Measurements from ENCODE around the gene FLVCR1.
"Not testable (repeated sequence)": the region's sequence is repeated elsewhere in the genome, so short reads cannot be mapped to it uniquely, and the experiment has no call there.

Gene FLVCR1

DNA sequence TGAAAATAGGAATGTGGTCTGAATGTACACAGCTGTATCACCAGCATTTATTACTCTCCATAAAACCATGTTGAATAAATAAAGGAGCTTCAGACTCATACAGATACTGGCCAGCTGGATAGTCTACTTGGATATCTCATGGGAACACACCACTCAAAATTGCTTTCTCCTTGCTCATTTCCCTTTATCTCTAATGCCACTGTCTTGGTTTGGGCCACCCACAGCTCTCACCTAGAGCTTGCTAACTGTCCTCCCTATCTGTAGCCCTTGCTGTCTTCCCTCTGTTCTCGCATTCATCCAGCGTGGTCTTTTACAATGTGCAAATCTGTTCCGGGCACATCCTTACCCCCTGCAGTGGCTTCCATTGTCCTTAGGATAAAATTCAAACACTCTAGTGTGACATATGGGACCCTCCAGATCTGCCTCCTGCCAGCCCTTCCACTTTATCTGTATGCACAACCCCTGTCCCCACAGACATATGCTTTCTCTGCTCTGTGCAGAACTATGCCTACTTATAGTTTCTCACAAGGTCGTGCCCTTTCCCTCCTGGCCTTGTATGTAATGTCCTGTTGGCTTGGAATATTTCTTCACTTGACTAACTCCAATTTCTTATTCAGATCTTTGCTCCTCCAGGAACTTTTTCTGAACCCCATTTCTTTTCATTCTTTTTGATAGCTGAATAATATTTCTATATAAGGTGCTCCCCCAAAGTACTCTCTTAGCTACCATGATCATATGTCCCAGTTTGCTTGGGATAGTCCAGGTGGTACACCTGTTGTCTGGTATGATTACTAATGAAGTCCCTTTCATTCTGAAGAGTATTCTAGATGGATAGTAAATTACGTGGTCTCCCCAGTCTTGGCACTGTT, 2.9 kb downstream of the FLVCR1 start:
- DNase-seq = no peak

DNA sequence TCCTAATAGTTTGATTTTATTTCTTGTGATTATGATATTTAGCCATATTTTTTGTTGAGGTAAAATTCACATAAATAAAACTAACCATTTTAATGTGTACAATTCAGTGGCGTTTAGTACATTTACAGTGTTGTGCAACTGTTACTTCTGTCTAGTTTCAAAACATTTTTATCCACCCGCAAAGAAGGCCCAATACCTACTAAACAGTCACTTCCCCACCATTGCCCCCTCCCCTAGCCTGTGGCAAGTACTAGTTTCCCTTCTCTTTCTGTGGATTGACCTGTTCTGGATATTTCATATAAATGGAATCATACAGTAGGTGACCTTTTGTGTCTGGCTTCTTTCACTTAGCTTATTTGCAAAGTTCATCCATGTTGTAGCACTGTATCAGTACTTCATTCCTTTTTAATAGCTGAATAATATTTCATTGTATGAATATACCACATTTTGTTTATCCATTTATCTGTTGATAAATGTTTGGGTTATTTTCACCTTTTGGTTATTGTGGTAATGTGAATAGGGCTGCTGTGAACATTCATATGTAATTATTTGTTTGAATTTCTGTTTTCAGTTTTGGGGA, 4.1 kb downstream of the FLVCR1 start:
- no peak for DNase-seq

DNA sequence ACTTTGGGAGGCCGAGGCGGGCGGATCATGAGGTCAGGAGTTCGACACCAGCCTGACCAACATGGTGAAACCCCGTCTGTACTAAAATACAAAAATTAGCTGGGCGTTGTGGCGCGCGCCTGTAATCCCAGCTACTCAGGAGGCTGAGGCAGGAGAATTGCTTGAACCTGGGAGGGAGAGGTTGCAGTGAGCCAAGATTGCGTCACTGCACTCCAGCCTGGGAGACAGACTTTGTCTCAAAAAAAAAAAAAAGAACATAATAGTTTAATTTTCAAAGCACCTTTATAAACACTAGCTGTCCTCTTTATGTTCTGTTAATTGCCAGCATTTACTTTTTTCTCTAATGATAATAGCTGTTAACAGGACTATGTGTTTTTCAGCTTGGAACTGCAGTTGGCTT, 5.3 kb downstream of the FLVCR1 start:
- DNase-seq = not testable (repeated sequence)

DNA sequence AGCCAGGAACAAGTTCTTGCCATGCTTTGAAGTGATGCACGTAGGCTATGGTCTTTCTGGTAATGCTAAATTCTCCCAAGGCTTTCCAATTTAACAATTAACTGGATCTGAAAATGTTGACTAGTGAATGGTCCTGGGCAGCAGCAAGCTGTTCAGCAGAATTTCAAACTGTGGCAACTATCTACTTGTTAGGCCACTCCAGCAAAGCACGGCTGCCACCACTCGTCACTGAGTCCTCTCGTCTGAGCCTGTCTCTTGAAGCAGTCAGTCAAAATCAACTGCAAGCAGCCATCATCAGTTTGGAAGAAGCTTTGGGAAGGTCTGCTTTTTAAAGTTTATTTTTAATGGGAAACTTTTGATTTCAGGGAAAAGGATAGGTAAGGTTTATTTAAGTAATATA, 6.1 kb downstream of the FLVCR1 start:
- DNase-seq = no peak

DNA sequence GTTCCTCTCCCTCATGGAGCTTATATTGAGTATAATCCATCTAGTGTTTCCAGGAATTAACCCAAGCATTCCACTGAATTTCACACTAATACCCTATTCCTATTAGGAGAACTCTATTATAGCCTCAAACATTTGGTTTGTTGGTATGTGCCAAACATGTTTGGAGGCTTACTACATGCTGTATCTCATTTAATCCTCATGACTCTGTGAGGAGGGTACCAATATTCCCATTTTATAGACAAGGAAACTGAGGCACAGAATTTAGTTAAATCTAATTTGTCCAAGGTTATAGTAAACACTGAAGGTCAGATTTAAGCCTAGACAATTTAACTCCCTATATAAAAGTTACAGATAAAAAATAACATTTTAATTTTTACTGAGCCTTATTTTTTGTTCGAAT, 9.1 kb downstream of the FLVCR1 start:
- no peak for DNase-seq

DNA sequence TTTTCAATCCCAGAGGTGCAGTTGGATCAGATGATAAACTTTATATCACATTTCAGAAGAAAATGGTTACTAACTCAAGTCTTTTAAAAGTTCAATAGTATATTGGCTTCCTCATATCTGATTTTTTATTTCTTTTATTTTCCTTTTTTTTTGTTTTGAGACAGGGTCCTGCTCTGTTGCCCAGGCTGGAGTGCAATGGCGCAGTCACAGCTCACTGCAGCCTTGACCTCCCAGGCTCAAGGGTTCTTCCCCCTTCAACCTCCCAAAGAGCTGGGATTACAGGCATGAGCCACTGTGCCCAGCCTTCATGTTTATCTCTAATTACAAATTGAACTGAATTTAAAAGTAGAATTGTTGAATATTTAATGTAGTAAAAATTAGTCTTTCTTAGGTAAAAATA, 13.9 kb downstream of the FLVCR1 start:
- no peak for DNase-seq

DNA sequence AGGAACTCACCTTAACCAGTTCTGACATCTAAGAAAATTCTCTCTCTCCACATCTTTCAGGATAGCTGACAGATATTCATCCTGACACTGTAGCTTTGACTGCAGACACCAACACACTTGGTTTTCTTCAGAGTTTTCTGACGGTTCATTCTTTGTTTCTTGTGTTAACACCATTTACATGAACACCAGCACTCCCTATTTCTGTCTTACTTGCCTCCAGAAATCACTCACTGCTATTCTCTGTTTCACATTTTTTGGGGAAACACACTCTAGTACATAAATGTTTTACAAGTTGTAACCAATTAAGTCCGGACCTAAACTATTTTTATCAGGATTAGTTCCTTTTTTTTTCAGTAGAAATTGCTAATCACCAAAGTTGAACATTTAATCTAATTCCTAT, 15.4 kb downstream of the FLVCR1 start:
- DNase-seq = no peak

DNA sequence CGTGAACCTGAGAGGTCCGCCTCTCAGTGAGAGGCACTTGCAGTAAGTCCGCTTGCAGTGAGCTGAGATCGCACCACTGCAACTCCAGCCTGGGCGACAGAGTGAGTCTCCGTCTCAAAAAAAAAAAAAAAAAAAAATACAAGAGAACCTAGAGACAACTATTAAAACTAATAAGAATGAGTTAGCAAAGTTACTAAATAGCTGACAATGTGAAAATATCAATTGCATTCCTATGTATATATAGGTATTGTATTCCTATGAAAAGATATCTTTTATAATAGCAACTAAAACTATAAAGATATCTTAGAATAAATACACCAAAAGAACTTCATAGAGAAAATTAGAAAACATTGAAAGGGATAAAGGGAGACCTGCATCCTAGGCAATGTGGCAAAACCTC, 20.3 kb downstream of the FLVCR1 start:
- no peak for DNase-seq

DNA sequence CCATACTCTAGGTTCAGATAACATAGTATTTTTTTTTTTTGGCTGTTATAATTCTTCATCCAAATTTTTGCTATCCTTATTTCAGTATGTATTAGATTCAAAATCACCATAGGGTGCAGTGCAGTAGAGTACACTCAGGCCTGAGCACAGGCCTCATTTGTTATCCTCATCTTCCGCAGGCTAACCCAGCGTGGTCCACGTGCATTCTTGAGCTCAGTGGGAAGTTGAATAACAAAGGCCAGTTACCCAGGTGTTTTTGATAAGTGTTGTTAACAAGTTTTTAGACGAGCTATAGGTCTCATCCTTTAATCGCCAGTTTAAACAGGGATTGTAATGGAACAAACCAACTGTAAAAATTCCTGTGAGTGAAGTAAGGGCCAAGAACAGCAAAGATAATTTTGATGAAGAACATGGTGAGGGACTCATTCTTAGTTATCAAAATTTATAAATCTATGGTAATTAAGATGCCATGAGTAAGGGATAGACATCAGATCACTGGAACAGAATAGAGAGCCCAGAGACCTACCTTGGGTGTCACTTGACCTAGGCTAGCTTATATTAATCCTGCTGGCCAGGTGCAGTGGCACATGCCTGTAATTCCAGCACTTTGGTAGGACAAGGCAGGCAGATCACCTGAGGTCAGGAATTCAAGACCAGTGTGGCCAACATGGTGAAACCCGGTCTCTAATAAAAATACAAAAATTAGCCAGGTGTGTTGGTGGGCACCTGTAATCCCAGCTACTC, 22.0 kb downstream of the FLVCR1 start:
- DNase-seq = no peak

DNA sequence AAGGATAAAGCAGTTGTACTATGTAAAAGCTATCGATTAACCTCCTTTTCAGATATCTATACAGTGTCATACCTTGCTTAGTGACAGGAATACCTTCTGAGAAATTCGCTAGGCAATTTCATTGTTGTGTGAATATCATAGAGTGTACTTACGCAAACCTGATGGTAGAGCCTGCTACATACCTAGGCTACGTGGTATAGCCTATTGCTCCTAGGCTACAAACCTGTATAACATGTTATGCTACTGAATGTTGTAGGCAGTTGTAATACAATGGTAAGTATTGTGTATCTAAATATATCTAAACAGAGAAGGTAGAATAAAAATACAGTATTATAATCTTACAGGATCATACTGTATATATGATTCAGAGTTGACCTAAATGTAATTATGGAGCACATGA, 26.5 kb downstream of the FLVCR1 start:
- no peak for DNase-seq

DNA sequence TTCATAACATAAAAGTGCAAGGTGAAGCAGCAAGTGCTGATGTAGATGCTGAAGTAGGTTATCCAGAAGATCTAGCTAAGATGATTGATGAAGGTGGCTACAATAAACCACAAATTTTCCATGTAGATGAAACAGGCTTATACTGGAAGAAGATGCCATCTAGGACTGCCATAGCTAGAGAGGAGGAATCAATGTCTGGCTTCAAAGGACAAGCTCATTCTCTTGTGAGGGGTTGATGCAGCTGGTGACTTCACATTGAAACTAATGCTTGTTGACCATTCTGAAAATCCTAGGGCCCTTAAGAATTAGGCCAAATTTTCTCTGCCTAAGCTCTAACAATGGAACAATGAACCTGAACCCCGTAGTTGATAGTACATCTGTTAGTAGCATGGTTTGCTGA, 34.0 kb downstream of the FLVCR1 start:
- no peak for DNase-seq

DNA sequence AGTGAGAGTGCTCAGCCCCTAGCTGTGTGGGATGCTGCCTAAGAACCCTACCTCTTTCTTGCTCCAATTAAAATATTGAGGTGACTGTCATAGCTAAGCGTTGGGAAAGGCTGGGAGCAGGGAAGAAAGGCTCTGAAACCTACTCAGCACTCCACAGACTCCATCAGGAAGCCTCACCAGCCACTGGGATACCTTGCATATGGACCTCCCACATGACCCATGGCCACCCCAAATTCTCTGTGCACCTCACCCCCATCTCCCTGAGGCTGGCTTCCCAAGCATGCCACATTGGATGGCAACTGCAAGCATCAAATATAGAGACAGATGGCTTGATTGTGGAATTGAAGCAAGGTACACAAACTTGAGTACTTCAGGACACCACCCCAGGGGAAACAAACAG, 41.8 kb downstream of the FLVCR1 start:
- DNase-seq = no peak

DNA sequence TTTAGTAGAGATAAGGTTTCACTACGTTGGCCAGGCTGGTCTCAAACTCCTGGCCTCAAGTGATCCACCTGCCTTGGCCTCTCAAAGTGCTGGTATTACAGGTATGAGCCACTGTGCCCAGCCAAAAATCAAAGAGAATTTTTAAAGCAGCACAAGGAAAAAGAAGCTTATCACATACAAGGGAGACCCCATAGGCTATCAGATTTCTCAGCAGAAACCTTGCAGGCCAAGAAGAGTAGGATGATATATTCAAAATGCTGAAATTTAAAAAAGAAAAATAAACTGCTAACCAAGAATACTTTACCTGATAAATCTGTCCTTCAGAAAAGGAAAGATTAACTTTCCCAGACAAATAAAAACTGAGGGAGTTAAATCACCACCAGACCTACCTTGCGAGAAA, 43.2 kb downstream of the FLVCR1 start:
- DNase-seq = no peak

DNA sequence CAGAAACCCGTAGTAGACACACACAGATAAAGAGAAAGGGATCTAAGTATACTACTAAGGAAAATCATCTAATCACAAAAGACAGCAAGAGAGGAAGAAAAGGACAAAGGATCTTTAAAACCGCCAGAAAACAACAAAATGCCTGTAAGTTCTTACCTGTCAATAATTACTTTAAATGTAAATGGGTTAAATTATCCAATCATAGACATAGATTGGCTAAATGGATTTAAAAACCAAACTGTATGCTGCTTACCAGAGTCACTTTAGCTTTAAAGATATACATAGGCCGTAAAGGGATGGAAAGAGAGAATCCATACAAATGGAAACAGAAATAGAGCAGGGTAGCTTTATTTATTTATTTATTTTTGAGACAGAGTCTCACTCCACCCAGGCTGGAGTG, 44.0 kb downstream of the FLVCR1 start:
- no peak for DNase-seq

DNA sequence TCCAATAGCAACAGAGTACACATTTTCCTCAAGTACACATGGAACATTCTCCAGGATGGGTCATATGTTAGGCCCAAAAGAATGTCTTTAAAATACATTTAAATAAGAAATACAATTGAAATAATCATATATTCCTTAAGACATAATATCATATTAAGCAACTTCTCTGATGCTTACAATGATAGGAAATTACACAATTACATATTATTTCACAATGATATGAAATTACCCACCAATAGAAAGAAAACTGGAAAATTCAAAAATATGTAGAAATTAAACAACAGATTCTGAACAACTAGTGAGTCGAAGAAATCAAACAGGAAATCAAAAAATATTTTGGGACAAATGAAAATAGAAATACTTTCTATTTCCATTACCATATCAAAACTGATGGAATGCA, 45.6 kb downstream of the FLVCR1 start:
- no peak for DNase-seq

DNA sequence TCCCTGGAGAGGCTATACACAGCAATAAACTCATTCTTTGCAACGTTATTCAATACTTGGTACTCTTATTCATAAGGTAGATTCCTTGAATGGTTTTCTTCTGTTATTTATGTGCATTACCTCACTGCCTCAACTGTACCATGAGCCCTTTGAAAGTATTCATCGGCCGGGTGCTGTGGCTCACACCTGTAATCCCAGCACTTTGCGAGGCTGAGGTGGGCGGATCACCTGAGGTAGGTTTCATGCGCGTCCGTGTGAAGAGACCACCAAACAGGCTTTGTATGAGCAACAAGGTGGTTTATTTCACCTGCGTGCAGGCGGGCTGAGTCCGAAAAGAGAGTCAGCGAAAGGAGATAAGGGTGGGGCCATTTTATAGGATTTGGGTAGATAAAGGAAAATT, 50.0 kb downstream of the FLVCR1 start:
- not testable (repeated sequence) for DNase-seq

DNA sequence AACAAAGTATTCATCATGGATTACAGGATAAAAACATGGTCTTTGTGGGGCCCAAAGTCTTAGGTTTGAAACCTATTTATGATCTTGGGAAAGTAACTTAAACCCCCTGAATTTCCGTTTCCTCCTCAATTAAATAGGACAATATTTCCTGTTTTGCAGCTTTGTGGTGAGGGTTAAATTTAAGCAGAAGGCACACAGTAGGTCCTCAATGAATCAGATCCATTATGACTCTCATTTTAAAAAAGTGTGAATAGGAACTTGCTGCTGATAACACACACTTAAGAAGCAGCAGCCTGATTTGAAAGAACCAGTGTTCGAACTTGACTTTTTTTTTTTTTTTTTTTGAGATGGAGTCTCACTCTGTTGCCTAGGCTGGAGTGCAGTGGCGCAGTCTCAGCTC, 50.9 kb downstream of the FLVCR1 start:
- no peak for DNase-seq

DNA sequence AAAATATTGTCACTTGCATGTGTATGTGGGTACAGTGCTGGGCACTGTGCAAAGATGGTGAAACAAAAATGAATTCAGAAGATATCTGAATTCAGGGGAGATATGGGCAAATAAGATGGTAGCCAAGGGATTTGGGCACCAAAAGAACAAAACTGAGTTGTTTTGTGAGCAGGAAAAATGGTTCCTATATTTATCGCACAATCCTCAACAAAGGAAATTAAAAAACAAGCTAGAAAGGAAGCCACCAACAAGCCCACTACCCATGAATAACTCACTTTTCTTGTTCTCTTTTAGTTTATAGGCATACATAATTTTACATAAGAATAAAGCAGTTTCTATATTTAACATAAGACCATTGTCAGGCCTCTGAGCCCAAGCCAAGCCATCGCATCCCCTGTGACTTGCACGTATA, 51.6 kb downstream of the FLVCR1 start:
- DNase-seq = no peak

DNA sequence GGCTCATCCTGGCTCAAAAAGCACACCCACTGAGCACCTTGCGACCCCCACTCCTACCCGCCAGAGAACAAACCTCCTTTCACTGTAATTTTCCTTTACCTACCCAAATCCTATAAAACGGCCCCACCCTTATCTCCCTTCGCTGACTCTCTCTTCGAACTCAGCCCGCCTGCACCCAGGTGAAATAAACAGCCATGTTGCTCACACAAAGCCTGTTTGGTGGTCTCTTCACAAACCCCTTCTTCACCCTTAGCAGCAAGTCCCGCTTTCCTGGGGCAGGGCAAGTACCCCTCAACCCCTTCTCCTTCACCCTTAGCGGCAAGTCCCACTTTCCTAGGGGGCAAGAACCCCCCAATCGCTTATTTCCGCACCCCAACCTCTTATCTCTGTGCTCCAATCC, 52.1 kb downstream of the FLVCR1 start:
- DNase-seq = not testable (repeated sequence)

DNA sequence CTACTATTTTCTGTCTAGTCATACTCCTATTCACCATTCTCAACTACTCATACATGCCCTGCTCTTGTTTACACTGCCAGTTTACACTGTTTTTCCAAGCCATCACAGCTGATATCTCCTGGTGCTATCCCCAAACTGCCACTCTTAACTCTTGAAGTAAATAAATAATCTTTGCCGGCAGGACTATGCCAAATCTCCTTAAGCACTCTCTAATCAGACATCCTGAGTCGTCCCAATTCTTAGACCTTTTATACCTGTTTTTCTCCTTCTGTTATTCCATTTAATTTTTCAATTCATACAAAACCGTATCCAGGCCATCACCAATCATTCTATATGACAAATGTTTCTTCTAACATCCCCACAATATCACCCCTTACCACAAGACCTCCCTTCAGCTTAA, 55.6 kb downstream of the FLVCR1 start:
- not testable (repeated sequence) for DNase-seq

DNA sequence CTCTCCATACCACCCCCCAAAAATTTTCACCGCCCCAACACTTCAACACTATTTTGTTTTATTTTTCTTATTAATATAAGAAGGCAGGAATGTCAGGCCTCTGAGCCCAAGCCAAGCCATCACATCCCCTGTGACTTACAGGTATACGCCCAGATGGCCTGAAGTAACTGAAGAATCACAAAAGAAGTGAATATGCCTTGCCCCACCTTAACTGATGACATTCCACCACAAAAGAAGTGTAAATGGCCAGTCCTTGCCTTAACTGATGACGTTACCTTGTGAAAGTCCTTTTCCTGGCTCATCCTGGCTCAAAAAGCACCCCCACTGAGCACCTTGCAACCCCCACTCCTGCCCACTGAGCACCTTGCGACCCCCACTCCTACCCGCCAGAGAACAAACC, 56.0 kb downstream of the FLVCR1 start:
- not testable (repeated sequence) for DNase-seq

DNA sequence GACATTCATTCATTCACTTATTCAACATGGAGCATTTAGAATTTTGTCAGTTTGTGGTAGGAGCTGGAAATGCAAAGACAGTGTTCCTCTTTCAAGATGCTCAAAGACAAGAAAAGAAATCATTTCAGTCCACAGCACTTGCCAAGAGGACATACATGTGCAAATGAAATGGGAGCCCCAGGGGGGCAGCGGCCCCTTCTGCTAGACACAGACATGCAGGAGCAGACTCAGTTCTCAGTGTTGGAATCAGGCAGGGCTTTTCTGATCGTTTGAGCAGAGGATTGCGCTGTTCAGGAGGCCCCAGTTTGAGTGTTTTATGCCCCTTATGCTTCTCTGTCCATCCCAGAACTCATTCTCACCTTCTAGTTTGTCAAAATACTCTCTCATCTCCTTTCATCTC, 56.7 kb downstream of the FLVCR1 start:
- DNase-seq = no peak

DNA sequence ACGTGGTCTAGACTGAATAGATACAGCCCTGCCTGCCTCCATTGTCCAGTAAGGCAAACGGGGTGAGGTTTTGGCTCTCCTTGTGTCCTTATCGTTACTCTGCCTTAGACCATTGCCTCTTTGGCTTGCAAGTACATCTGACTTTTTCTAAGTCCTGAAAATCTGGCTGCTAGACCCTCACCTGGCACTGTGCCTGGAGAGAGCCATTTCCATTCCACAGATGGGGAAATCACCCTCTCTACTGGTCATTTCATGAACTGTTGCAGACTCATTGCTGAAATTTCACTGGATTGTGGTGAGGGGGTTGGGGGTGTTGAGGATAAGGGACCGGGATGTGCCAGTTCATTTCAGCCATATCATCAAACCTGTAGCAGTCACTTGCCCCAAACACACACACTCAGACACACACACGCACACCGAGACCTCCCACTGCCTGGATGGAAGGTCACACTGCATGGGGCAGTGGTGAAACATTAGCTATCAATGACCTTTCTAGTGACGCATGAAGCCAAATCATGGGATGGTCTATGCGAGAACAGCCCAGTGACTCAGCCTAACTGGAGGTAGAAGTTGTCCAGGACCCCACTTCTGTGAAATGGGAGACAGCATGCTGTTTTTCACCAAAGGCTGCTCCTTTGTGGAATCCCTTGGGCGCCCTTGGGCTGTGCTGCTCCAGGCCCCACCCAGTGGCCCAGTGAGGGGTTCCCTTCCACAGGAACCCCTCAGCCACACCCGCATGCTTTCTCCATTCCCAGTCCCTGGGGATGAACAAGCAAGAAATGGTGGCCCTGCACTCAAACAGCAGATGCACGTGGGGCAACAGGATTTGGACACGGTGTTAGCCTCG, 57.4 kb downstream of the FLVCR1 start:
- no peak for DNase-seq
